ENCODE results near the gene PHF13. TPM values are rescaled to one million over a fixed set of nuclear protein-coding genes. Genes with fewer than 3 reads are reported as not detected.

Gene PHF13
- total and polyA plus RNA-seq, 2 of the 4 experiments (the other 2 are of a cell fraction), result 7.3 to 9.8 TPM

- no peak for DNase-seq
Observed at GRCh38 chr1:6592865-6593593, 20.5 kb upstream of the PHF13 start.

More at GRCh38 chr1:6592865-6593593, 20.5 kb upstream of the PHF13 start:
- BruUV-seq (replicated peaks), result no TSS peak
- ATAC-seq (ENCODE audit: low read depth), result no peak
- WGBS, 2 experiments (ENCODE audit: extremely low coverage in 2 of 2, insufficient read length in 1 of 2), result 97% methylated on average over 26 of the region's 38 CpGs; no CpG with 5 or more reads in 1 of the 2 experiments
- intact Hi-C loops (cut with micrococcal nuclease), result no loop called here
- H3K4me1 ChIP-seq (ENCODE audit: control insufficient read depth, insufficient read depth, low read length), result no peaks in the 10 kb centered on the region; the same call in 1 of the 2 replicates
- ChIA-PET CTCF (no interaction called here), POLR2A (ENCODE audit: unreplicated experiment) (no interaction called here)
- H2BK15ac ChIP-seq (ENCODE audit: low read depth, low read length), result no peak overlapping the region
- no peak overlapping the region for H4K5ac ChIP-seq (ENCODE audit: low read depth, low read length)
- H3K18ac ChIP-seq (ENCODE audit: low read depth, low read length), result no peak overlapping the region
- H3K9me3 ChIP-seq (ENCODE audit: control insufficient read depth, insufficient read depth, low read length), result no peaks in the 10 kb centered on the region
- peaks cover 13 to 82% of the 10 kb centered on the region in 2 experiments for H3K79me1 ChIP-seq (ENCODE audit: low read depth in 1 of 2, low read length in 2 of 2)
- H4K8ac ChIP-seq (ENCODE audit: low read depth in 2 of 2, low read length in 2 of 2), result no peak overlapping the region
- no peaks in the 10 kb centered on the region for H3K9me1 ChIP-seq (ENCODE audit: insufficient read depth, low read length)
- H3K36me3 ChIP-seq (ENCODE audit: control insufficient read depth, insufficient read depth, low read length), result peaks cover 94% of the 10 kb centered on the region
- no peak overlapping the region for H3K27ac ChIP-seq (ENCODE audit: insufficient read depth, low read length)
- no peak overlapping the region for H4K91ac ChIP-seq (ENCODE audit: insufficient read depth, low read depth, low read length)
- H3K4ac ChIP-seq (ENCODE audit: low read depth, low read length), result no peak overlapping the region
- H2BK5ac ChIP-seq (ENCODE audit: low read depth, low read length, poor library complexity, severe bottlenecking), result no peak overlapping the region
- H3K4me2 ChIP-seq (ENCODE audit: low read depth, low read length), result no peak overlapping the region
- H3K9ac ChIP-seq (ENCODE audit: low read depth, low read length), result no peak overlapping the region
- no peak overlapping the region for H2BK120ac ChIP-seq (ENCODE audit: low read depth, low read length)
- H3K27me3 ChIP-seq (ENCODE audit: control insufficient read depth, insufficient read depth, low read length), result no peaks in the 10 kb centered on the region
- H3K56ac ChIP-seq (ENCODE audit: extremely low read depth, insufficient read depth, low read length), result no peak overlapping the region
- dilution Hi-C loops (cut with HindIII; ENCODE audit: low sequenced_read_pairs, unreplicated experiment), result no loop called here
- no peak overlapping the region for H2BK20ac ChIP-seq (ENCODE audit: low read depth, low read length)
- no peak overlapping the region for H2AK9ac ChIP-seq (replicated peaks; ENCODE audit: low read depth, low read length, poor library complexity)
- TF ChIP-seq MXI1 (IDR thresholded peaks at IDR 0.05; ENCODE audit: borderline replicate concordance, low read depth, low read length) (no peak), RFX5 (IDR thresholded peaks at IDR 0.05; ENCODE audit: low read depth, low read length) (no peak), CTCF (conservative IDR thresholded peaks at IDR 0.05; ENCODE audit: low read depth, low read length) (no peak), BHLHE40 (IDR thresholded peaks at IDR 0.05; ENCODE audit: low read depth, low read length) (no peak), FOS (IDR thresholded peaks at IDR 0.05; ENCODE audit: low read depth, low read length) (no peak), MAZ (IDR thresholded peaks at IDR 0.05; ENCODE audit: borderline replicate concordance, low read depth, low read length) (no peak), MAFK (IDR thresholded peaks at IDR 0.05; ENCODE audit: low read depth, low read length) (no peak), SMC3 (IDR thresholded peaks at IDR 0.05; ENCODE audit: low read depth, low read length) (no peak)
- TF ChIP-seq, protein P1, sequence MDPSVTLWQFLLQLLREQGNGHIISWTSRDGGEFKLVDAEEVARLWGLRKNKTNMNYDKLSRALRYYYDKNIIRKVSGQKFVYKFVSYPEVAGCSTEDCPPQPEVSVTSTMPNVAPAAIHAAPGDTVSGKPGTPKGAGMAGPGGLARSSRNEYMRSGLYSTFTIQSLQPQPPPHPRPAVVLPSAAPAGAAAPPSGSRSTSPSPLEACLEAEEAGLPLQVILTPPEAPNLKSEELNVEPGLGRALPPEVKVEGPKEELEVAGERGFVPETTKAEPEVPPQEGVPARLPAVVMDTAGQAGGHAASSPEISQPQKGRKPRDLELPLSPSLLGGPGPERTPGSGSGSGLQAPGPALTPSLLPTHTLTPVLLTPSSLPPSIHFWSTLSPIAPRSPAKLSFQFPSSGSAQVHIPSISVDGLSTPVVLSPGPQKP (IDR thresholded peaks at IDR 0.05; ENCODE audit: borderline replicate concordance, low read depth, low read length), result no peak
- in situ Hi-C loops (cut with MboI; ENCODE audit: low sequenced_read_pairs), result no loop called here
- H3K23ac ChIP-seq (ENCODE audit: low read depth, low read length), result no peak overlapping the region
- no peak overlapping the region for H2AK5ac ChIP-seq (ENCODE audit: low read depth, low read length)
- H3K14ac ChIP-seq (replicated peaks; ENCODE audit: low read depth, low read length), result no peak overlapping the region
- H4K20me1 ChIP-seq (ENCODE audit: insufficient read depth, low read length), result peaks cover 80% of the 10 kb centered on the region
- H3K4me3 ChIP-seq (ENCODE audit: insufficient read depth, low read depth, low read length), result no peak overlapping the region
- H2AFZ ChIP-seq (replicated peaks; ENCODE audit: low read length, poor library complexity), result no peak overlapping the region
